Uterus (tissue), 4 donors: ENCODE results near the gene PAOX. TPM values are rescaled to one million over a fixed set of nuclear protein-coding genes. Genes with fewer than 3 reads are reported as not detected.
A peak's percentile ranks its signal among the peaks of the same experiment; 100 is the strongest.

Experiments used
- DNase-seq, 2 donors: peaks; one replicate each; pipeline ENCODE4 v3.0.0-alpha.2; 2019 to 2020
- H3K27ac ChIP-seq, 2 donors: fragments of 200-600 bp; sonication (generic); 1 replicate in 1 of 2; 2 replicates in 1 of 2; pipeline ENCODE4 v1.5.1; 2016 to 2018
- H3K27me3 ChIP-seq, 2 donors: fragments of 200-600 bp; sonication (generic); one replicate each; pipeline ENCODE4 v1.5.1; 2018 to 2019; ENCODE audit warnings: control low read depth in 1 of 2
- H3K36me3 ChIP-seq, 2 donors: fragments of 200-600 bp; sonication (generic); one replicate each; pipeline ENCODE4 v1.5.1; 2019; ENCODE audit warnings: control low read depth in 1 of 2
- H3K4me1 ChIP-seq, 2 donors: fragments of 200-600 bp; sonication (generic); one replicate each; pipeline ENCODE4 v1.5.1; 2018 to 2019; ENCODE audit warnings: control low read depth in 1 of 2
- H3K4me3 ChIP-seq, 2 donors: fragments of 200-600 bp; sonication (generic); 1 replicate in 1 of 2; 2 replicates in 1 of 2; pipeline ENCODE4 v1.5.1; 2018 to 2019; ENCODE audit warnings: mild to moderate bottlenecking in 1 of 2
- H3K9me3 ChIP-seq, 2 donors: fragments of 200-600 bp; sonication (generic); one replicate each; pipeline ENCODE4 v1.5.1; 2019; ENCODE audit warnings: control low read depth in 1 of 2
- POLR2A ChIP-seq, 2 donors: fragments of 450-650 bp; IDR thresholded peaks; one replicate each; pipeline ENCODE4 v1.6.1; 2016; ENCODE audit warnings: antibody characterized with exemption in 2 of 2, mild to moderate bottlenecking in 1 of 2, moderate library complexity in 1 of 2
- intact Hi-C: fragments of 100-400 bp; cut with DNase I; formaldehyde crosslinking; loops from one replicate; pipeline ENCODE4 v1.15.1; 2023; ENCODE audit warnings: low total_unique reads
- total RNA-seq, 4 donors: library from RNA; depleted of rRNA in 3 of 4; stranded (reverse); fragments of >200 nt in 3 of 4; gene quantifications; one replicate each; pipeline versions ENCODE4 v1.1.0 to v1.2.4, GENCODE V29; 2014 to 2023
- TF ChIP-seq, protein P1 (sequence below), 4 experiments: fragments of 200-600 bp in 2 of 4; fragments of 450-650 bp in 2 of 4; sonication (generic) in 2 of 4; IDR thresholded peaks; one replicate each; pipeline ENCODE4 v1.5.1; 2016 to 2019; ENCODE audit warnings: antibody characterized with exemption in 4 of 4, mild to moderate bottlenecking in 2 of 4, moderate library complexity in 1 of 4
- donor health status: DM: yes; HTN: yes; CAD: no.

Gene PAOX
- total RNA-seq, 4 donors from 2014 or later, result 2.0 to 9.3 (median 6.7) TPM

- no peak for DNase-seq
- Histone ChIP-seq H3K9me3 (no peaks in the 10 kb centered on the region), H3K4me1 (peaks cover 0 to 8% of the 10 kb centered on the region in 2 donors), H3K36me3 (no peaks in the 10 kb centered on the region), H3K4me3 (no peak overlapping the region), H3K27ac (no peak overlapping the region), H3K27me3 (no peaks in the 10 kb centered on the region)
- TF ChIP-seq, protein P1, sequence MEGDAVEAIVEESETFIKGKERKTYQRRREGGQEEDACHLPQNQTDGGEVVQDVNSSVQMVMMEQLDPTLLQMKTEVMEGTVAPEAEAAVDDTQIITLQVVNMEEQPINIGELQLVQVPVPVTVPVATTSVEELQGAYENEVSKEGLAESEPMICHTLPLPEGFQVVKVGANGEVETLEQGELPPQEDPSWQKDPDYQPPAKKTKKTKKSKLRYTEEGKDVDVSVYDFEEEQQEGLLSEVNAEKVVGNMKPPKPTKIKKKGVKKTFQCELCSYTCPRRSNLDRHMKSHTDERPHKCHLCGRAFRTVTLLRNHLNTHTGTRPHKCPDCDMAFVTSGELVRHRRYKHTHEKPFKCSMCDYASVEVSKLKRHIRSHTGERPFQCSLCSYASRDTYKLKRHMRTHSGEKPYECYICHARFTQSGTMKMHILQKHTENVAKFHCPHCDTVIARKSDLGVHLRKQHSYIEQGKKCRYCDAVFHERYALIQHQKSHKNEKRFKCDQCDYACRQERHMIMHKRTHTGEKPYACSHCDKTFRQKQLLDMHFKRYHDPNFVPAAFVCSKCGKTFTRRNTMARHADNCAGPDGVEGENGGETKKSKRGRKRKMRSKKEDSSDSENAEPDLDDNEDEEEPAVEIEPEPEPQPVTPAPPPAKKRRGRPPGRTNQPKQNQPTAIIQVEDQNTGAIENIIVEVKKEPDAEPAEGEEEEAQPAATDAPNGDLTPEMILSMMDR (IDR thresholded peaks at IDR 0.05), result no peak
- no peak for TF ChIP-seq POLR2A (IDR thresholded peaks at IDR 0.05)
- intact Hi-C loops, result no loop called here
These were observed 17.1 kb downstream of the PAOX start for GRCh38 chr10:133396035-133396624.

DNA sequence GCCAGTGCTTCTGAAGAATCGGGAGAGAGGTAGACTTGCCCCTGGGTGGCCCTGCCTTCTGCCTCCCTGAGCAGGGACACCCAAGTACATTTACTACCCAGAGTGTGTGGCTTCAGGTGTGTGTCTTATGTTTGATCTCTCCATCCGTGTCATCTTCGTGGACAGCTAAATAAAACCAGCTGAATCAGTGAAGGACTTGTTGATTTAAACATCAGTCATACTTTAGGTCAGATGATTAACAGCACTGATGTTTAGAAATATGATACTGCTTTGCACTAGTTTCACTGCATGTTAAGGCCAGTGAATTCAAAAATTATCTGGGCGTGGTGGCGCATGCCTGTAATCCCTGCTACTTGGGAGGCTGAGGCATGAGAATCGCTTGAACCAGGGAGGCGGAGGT, 18.9 kb downstream of the PAOX start:
- Histone ChIP-seq H3K4me3 (no peak overlapping the region), H3K36me3 (no peaks in the 10 kb centered on the region), H3K9me3 (no peaks in the 10 kb centered on the region), H3K27me3 (no peaks in the 10 kb centered on the region), H3K4me1 (peaks cover 0 to 8% of the 10 kb centered on the region in 2 donors), H3K27ac (no peak overlapping the region)
- DNase-seq, result no peak
- no peak for TF ChIP-seq POLR2A (IDR thresholded peaks at IDR 0.05)
- TF ChIP-seq, protein P1 (IDR thresholded peaks at IDR 0.05), result no peak
- intact Hi-C loops, result no loop called here

DNA sequence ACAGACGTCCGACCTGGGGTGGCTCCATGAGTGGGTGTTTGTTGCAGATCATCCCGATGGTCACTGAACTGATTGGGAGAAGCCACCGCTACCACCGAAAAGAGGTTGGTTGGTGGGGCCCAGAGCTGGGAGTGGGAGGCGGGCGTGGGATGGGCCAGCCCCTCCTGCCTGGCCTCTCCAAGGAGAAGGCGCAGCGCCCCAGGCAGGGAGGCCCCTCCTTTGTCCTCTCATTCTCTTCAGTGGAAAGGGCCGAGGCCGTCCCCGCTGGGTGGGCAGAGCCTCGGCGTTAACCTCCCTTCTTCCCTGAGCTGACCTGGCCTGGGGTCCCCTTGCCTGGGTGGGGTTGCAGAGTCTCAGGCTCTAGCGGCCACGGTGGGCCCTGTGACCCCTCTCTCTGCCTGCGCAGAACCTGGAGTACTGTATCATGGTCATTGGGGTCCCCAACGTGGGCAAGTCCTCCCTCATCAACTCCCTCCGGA, 20.1 kb downstream of the PAOX start:
- Histone ChIP-seq H3K27ac (no peak overlapping the region), H3K27me3 (no peaks in the 10 kb centered on the region), H3K4me1 (peaks cover 0 to 8% of the 10 kb centered on the region in 2 donors), H3K4me3 (no peak overlapping the region), H3K9me3 (no peaks in the 10 kb centered on the region), H3K36me3 (no peaks in the 10 kb centered on the region)
- intact Hi-C loops, result no loop called here
- no peak for DNase-seq
- TF ChIP-seq POLR2A (IDR thresholded peaks at IDR 0.05), result no peak
- TF ChIP-seq, protein P1 (IDR thresholded peaks at IDR 0.05), result no peak

DNA sequence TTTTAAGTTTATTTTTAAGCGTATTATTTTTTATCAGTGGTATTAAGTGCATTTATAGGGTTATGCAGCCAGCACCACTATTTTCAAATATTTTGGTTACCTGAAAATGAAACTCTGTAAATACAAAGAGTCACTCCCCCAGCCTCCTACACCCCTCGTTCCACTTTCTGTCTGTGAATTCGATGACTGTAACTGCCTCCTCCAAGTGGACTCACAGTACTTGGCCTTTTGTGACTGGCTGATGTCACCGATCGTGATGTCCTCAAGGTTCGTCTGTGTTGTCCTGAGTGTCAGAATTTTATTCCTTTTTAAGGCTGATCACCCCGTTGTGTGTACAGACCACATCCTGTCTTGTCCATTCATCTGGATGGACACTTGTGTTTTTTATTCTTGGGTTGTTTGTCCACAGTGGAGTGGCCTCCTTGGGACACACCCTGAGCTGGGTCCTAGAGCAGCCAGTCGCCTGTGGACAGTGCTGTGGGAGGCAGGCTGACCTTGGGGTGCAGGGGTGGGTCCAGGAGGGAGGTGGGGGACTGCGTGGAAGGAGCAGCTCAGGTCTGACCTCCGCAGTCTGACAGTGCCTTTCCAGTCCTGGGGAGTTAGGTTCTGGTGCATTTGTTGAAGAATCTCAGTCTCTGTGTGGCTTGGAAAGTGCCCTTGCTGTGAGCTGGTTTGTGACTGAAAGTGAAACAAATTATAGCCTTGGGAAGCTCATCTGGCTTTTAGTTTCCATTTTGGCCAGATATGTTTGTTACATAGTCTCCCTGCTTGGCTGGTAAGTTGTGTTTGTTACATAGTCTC, 21.8 kb downstream of the PAOX start:
- Histone ChIP-seq H3K9me3 (no peaks in the 10 kb centered on the region), H3K27ac (no peak overlapping the region), H3K27me3 (no peaks in the 10 kb centered on the region), H3K36me3 (no peaks in the 10 kb centered on the region), H3K4me3 (no peak overlapping the region), H3K4me1 (no peaks in the 10 kb centered on the region)
- TF ChIP-seq POLR2A (IDR thresholded peaks at IDR 0.05), result no peak
- TF ChIP-seq, protein P1 (IDR thresholded peaks at IDR 0.05), result no peak
- intact Hi-C loops, result no loop called here
- no peak for DNase-seq

GRCh38 chr10:133401500-133401899, 22.4 kb downstream of the PAOX start:
- no peaks in the 10 kb centered on the region for H3K36me3 ChIP-seq
- no peak overlapping the region for H3K4me3 ChIP-seq
- TF ChIP-seq POLR2A (IDR thresholded peaks at IDR 0.05), result no peak
- TF ChIP-seq, protein P1 (IDR thresholded peaks at IDR 0.05), result no peak
- H3K27me3 ChIP-seq, result no peaks in the 10 kb centered on the region
- intact Hi-C loops, result no loop called here
- H3K9me3 ChIP-seq, result no peaks in the 10 kb centered on the region
- H3K4me1 ChIP-seq, result no peaks in the 10 kb centered on the region
- no peak overlapping the region for H3K27ac ChIP-seq
- DNase-seq, result peak in 1 of 2 donors; percentile 4
